Inflammatory macrophage treated with lipopolysaccharide for 4 hours (primary cell): Measurements from ENCODE around the gene EML4.
A peak's percentile ranks its signal among the peaks of the same experiment; 100 is the strongest.

Experiments used
- DNase-seq: peaks from one replicate; pipeline ENCODE4 v3.0.0-alpha.2; 2020

The EML4 gene

GRCh38 chr2:42227491-42227890 lies 58.3 kb downstream of the EML4 start:
- no peak for DNase-seq

GRCh38 chr2:42228101-42228500 lies 58.9 kb downstream of the EML4 start:
- no peak for DNase-seq

DNA sequence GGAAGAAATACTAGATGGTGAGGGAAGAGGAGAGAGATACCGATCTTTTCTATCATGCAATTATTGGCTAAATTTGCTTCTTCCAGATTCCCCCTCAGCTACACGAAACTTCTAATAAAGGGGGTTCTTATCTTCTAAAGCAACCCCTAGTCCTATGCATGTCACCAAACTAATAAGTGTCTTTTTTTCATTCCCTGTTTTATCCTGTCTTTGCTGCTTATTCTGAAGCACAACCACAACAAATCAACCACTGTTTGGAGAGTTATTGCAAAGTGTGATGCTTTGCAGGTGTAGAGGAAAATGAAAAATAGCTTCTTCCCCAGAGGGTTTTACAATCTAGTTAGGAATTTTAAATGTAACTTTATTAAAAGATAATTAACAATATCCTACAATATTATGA lies 60.8 kb downstream of the EML4 start:
- DNase-seq = no peak

DNA sequence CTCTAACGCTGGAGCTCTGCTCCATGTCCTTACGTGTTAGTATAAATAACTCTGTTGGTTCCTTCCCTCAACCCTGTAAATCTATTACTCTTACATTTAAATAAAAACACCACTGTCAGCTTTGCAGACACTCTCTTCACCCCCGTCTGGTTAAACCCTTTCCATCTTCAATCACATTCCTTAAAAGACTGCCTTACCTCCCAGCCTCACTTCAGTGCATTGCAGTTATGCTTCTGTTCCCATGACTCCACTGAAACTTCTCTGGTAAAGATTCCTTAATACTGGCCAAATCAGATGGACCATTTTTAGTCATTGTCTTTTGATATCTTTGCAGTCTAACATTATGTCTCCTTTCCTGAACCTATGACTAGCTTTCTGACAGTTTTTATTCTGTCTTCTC lies 61.7 kb downstream of the EML4 start:
- DNase-seq = no peak

DNA sequence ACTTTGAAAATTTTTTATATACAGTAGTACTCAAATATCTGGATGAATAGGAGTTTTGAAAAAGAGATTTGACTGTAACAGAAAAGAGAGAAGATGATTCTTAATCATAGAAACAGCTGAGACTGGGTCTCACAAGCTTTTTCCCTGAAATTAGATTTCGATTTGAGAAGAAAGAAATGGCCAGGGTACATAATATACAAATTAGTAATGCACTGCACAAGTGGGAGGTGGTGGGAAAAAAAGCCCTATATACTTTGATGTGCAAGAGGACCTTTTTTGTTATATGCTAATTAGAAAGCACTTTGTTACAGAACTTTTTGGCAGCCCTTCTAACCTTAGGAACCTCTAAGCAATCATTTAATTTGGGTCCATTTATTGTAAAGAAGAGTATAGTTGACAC lies 62.9 kb downstream of the EML4 start:
- DNase-seq = no peak

DNA sequence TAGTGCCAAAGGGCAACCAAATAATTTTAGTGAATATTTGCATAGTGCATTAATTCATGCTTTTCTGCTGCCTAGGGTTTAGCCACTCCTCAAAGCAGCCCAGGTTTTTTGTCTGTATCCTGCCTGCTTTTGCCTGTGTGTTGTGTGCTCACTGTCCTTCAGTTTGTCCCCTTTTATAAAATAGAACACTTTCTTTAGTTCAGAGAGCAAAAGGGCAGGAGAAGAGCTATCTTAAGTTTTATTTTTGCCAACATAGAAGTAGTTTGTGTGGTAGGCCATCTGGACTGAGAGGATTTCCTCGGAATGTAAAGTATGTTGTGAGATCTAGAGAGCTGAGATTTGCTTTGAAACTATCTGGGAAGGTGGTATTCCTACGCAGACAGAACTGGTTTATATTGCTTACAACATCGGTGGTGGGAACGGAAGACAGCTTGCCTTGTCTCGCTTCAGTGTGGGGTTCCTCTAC lies 64.9 kb downstream of the EML4 start:
- no peak for DNase-seq

- no peak for DNase-seq
Measured at GRCh38 chr2:42236911-42237310, 67.8 kb downstream of the EML4 start.

DNA sequence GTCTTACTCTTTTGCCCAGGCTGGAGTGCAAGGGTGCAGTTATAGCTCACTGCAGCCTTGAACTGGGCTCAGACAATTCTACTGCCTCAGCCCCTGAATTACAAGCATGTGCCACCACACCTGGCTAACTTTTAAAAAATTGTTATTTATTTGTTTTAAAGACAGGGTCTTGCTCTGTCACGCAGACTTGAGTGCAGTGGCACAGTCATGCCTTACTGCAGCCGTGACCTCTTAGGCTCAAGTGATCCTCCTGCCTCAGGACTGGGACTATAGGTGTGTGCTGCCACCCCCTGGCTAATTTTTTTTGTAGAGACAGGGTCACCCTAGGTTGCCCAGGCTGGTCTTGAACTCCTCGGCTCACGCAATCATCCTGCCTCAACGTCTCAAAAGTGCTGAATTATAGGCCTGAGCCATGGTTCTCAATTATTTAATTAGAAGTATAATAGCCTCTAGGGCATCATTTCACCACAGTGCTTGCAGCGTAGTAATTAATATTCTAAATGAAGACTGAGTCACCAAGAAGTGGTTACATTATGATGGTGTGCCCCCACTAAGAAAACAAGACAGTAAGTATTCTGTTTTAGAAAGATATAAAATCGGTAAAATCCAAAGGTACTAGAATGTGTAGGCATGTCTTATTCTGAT lies 69.6 kb downstream of the EML4 start:
- DNase-seq = no peak

DNA sequence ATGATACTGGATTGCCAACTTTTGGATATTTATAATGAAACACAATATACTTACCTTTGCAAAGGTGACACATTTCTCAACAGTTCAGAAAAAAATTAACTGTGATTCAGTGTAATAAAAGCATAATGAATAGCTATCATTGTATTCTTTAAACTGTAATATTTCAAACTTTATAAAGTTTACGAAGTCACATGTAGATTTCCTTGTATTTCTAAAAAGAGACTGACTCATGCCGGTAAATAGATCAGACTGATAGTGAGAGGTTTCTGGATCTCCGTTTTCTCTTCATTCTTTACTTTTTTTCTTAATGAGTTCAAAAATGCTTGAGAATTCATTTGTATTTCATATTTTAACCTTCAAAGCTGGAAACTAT lies 70.1 kb downstream of the EML4 start:
- no peak for DNase-seq

DNA sequence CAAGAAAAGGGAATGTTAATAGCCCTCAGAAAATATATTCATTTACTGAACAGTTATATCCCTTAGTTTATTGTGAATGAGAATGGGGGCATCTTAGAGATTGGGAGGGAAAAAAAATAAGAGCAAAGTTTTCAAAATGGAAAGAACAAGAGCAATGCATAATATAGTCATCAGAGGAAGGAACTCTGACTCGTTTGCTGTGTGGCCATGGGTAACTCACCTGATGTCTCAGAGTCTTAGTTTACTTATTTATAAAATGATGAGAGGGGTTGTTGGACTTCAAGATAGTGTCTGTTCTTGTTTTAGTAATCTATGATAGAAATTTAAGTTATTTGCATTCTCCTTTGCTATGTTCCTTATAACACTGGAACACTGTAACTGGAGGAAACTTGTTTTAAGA lies 70.7 kb downstream of the EML4 start:
- no peak for DNase-seq

DNA sequence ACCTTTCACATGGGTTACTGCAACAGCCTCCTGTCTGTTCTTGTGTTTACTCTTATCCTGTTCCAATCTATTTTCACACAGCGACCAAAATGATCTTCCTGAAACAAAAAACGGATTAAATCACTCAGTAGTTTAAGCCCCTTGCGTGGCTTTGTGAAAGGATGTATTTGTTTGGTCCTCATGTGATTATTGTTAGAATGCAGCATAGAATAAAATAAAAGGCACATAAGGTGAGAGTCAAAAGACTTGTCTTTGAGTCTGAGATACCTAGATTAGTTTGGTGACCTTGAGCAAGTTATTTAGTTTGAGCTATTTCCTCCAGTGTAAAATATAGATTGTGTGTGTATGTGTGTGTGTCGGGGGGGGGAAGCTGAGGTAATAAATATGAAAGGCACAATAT lies 72.4 kb downstream of the EML4 start:
- DNase-seq = no peak

- DNase-seq = no peak
Measured at GRCh38 chr2:42243297-42243696, 74.1 kb downstream of the EML4 start.

DNA sequence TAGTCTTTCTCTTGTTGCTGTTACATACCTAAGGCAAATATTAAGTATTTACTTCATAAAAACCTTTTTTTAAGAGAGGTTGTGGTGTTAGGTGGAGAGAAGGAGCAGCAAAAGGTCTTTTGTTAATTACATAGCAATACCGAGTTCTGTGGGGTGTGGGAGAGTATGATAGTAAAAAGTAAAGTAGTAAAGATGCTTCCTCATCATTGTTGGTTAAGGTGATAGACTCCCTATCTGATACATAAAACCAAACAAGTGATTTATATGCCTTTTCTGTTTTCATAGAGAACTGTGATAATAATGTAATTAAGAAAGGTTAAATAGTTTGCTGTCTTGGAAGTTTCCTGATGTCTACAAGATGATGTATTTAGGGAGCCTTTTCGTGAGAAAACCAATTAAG lies 75.4 kb downstream of the EML4 start:
- no peak for DNase-seq

- DNase-seq = peak; percentile 56
Measured at GRCh38 chr2:42245396-42245795, 76.2 kb downstream of the EML4 start.

- DNase-seq = no peak
Measured at GRCh38 chr2:42246562-42246961, 77.4 kb downstream of the EML4 start.

DNA sequence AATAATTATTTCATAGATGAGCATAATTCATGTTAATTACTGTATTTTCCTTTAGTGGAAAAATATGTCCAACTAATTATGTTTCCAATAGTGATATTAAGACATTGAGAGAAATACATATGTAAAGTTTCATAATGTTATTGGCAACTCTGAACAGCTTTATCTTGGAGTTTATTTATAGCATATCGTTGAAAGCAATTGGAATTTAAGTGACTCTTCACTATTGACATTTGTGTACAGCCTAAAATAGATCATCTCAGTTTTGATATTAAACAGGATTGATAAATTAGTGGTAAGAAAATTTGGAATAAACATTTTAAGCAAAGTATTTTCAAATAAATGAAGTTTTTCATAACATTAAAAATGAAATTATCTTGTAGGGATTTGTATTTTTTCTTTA lies 79.7 kb downstream of the EML4 start:
- no peak for DNase-seq

GRCh38 chr2:42249284-42249683 lies 80.1 kb downstream of the EML4 start:
- peak; percentile 49 for DNase-seq

DNA sequence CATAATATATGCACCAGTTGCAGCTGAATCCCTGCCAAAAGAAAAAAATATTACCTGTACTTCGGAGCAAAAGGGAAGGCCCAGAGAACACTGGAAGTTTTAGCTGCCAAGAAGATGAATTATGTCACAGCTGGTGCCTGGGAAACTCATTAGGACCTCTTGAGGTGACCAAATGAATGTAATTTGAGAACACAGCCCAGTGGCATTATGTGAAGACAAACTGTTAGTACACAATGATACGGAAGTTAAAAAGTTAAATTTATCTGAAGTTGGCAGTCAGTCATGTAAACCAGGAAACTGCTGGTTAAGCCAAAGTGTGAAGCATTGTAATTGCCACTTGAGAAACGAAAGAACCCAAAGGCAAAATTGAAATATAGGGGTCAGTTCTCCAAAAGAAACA lies 80.7 kb downstream of the EML4 start:
- DNase-seq = peak; percentile 13

DNA sequence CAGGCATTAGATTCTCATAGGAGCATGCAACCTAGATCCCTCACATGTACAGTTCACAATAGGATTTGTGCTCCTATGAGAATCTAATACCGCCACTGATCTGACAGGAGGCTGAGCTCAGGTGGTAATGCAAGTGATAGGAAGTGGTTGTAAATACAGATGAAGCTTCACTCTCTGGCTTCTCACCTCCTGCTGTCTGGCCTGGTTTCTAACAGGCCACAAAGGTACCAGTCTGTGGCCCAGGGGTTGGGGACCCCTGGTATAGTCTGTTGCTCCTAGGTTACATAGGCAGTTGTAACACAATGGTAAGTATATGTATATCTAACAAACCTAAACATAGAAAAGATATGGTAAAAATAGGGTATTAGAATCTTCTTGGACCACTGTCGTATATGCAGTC lies 81.8 kb downstream of the EML4 start:
- no peak for DNase-seq

DNA sequence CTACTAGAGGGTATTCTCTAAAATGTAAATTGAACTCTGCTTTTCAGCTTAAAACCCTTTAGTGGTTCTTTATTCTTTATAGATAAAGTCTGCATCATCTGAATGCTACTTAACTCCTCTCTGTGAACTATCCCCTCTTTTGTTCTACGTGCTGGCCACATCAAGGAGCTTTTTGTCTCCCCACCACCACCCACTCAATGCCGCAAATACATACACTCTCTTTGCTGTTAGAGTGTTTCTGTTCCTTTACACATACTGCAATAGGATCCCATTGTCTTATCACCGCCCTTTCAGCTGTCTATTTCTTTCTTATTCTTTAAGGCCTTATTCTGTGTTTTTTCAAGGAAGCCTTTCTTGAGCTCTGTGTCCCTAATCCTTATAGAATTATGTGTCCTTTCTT lies 83.3 kb downstream of the EML4 start:
- DNase-seq = no peak

GRCh38 chr2:42254186-42254895 lies 85.2 kb downstream of the EML4 start:
- peak; percentile 47 for DNase-seq

GRCh38 chr2:42256505-42256904 lies 87.4 kb downstream of the EML4 start:
- DNase-seq = peak; percentile 67

DNA sequence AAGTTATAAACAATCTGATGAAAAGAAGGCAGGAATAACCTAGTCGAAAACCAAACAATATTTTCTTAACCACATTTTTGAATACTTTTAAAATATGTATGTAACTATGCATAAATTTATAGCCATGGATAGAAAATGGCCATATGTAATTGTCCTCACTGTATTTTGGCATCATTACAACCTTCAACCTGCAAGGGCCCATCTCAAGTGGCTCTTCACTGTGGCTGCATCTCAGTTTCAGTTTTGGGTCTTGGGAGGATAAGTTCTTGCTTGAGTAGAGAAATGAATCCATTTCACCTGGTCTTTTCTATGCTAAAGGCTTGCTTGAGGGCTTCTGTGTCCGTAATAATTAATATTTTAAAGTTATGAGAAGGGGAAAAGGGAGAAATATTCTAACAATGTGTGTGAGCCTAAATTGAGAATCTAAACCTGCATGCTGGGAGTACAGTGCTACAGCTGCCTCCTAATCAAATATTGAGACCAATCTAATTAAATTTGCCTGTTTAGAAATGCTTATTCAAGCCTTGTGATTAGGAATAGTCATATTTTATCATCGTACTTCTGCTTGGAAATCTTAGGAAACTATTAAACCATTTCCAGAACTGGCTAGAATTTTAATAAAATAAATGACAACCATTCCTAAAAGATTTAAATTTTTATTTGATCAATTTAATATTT lies 92.5 kb downstream of the EML4 start:
- no peak for DNase-seq

DNA sequence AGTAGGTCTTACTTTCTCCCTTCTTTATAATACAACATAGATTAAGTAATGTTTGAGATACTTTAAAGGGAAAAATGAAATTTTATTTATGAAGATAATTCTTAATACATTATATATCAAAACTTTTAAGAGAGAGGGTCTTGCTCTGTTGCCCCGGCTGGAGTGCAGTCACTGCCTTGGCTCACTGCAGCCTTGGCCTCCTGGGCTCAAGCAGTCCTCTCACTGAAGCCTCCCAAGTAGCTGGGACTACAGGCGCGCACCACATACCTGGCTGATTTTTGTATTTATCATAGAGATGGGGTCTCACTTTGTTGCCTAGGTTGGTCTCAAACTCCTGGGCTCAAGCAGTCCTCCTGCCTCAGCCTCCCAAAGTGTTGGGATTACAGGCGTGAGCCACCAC lies 97.1 kb downstream of the EML4 start:
- DNase-seq = no peak
